OCI-LY7 (cell line): Measurements from ENCODE around the gene ACSL6.

Experiments
- CTCF ChIP-seq: fragments of 200-600 bp; sonication (generic); conservative IDR thresholded peaks from 2 replicates; pipeline ENCODE4 v1.5.1; 2014; ENCODE audit warnings: mild to moderate bottlenecking, antibody characterized with exemption, low read length, moderate library complexity, mixed read lengths
- EZH2phosphoT487 ChIP-seq: fragments of 200-600 bp; sonication (generic); IDR thresholded peaks from 2 replicates; pipeline ENCODE4 v1.6.1; 2018; ENCODE audit warnings: low read depth, borderline replicate concordance, mild to moderate bottlenecking, mixed run types, antibody characterized with exemption, low read length, moderate library complexity, mixed read lengths

- TF ChIP-seq CTCF (no peak), EZH2phosphoT487 (no peak)
Observed at GRCh38 chr5:132033122-132033521, 21.7 kb upstream of the ACSL6 start.
